Neuronal stem cell (in vitro differentiated cells): Measurements from ENCODE around the gene INSR.

ENCODE experiments used
- DNase-seq: peaks from one replicate; pipeline ENCODE4 v3.0.0-alpha.2; 2013; ENCODE audit warnings: low spot score
- H2AFZ ChIP-seq: one replicate; pipeline ENCODE4 v1.6.1; 2013; ENCODE audit warnings: mild to moderate bottlenecking, low read length, inconsistent platforms
- H2AK5ac ChIP-seq: 2 replicates; pipeline ENCODE4 v1.6.1; 2013; ENCODE audit warnings: low read depth, mild to moderate bottlenecking, inconsistent platforms, low read length, moderate library complexity, mixed read lengths
- H2BK120ac ChIP-seq: 2 replicates; pipeline ENCODE4 v1.6.1; 2013; ENCODE audit warnings: low read depth, mild to moderate bottlenecking, inconsistent platforms, low read length, moderate library complexity, mixed read lengths
- H2BK12ac ChIP-seq: one replicate; pipeline ENCODE4 v1.6.1; 2013; ENCODE audit warnings: low read length, inconsistent platforms
- H2BK15ac ChIP-seq: 2 replicates; pipeline ENCODE4 v1.6.1; 2013; ENCODE audit warnings: mild to moderate bottlenecking, low read length, inconsistent platforms, mixed read lengths
- H2BK5ac ChIP-seq: one replicate; pipeline ENCODE4 v1.6.1; 2013; ENCODE audit warnings: inconsistent platforms, mild to moderate bottlenecking, low read length, moderate library complexity
- H3K14ac ChIP-seq: one replicate; pipeline ENCODE4 v1.6.1; 2013; ENCODE audit warnings: low read length, inconsistent platforms
- H3K18ac ChIP-seq: 2 replicates; pipeline ENCODE4 v1.6.1; 2013; ENCODE audit warnings: low read length, inconsistent platforms
- H3K23ac ChIP-seq: 2 replicates; pipeline ENCODE4 v1.6.1; 2013; ENCODE audit warnings: low read depth, mild to moderate bottlenecking, mixed read lengths, low read length, inconsistent platforms; ENCODE audit not compliant: poor library complexity
- H3K27ac ChIP-seq: replicated peaks from 3 replicates; pipeline ENCODE4 v1.5.1; 2013; ENCODE audit warnings: low read length, inconsistent platforms
- H3K27me3 ChIP-seq, 3 experiments: 2 replicates each; pipeline ENCODE4 v1.6.1; 2013; ENCODE audit warnings: low read length in 3 of 3, mild to moderate bottlenecking in 2 of 3, inconsistent platforms in 1 of 3, low read depth in 1 of 3, mixed read lengths in 1 of 3, moderate library complexity in 1 of 3; ENCODE audit not compliant: control insufficient read depth in 3 of 3, insufficient read depth in 3 of 3
- H3K36me3 ChIP-seq, 2 donors: replicated peaks in 1 of 2; 2 replicates each; pipeline ENCODE4 v1.6.1; 2013; ENCODE audit warnings: low read length in 2 of 2; ENCODE audit not compliant: control insufficient read depth in 2 of 2, insufficient read depth in 2 of 2
- H3K4ac ChIP-seq: 2 replicates; pipeline ENCODE4 v1.6.1; 2013; ENCODE audit warnings: inconsistent platforms, mild to moderate bottlenecking, low read length, moderate library complexity
- H3K4me1 ChIP-seq, 2 donors: 1 replicate in 1 of 2; 2 replicates in 1 of 2; pipeline ENCODE4 v1.6.1; 2013; ENCODE audit warnings: low read length in 2 of 2, low read depth in 1 of 2; ENCODE audit not compliant: control insufficient read depth in 2 of 2, insufficient read depth in 1 of 2
- H3K4me2 ChIP-seq: one replicate; pipeline ENCODE4 v1.6.1; 2013; ENCODE audit warnings: mild to moderate bottlenecking, low read length, inconsistent platforms; ENCODE audit not compliant: insufficient read depth, poor library complexity, severe bottlenecking
- H3K4me3 ChIP-seq, 2 donors: 2 replicates each; pipeline ENCODE4 v1.5.1; 2013; ENCODE audit warnings: low read length in 2 of 2, mild to moderate bottlenecking in 2 of 2, inconsistent platforms in 1 of 2, moderate library complexity in 1 of 2
- H3K79me1 ChIP-seq: one replicate; pipeline ENCODE4 v1.6.1; 2013; ENCODE audit warnings: low read depth, mild to moderate bottlenecking, inconsistent platforms, low read length, moderate library complexity
- H3K9ac ChIP-seq: one replicate; pipeline ENCODE4 v1.6.1; 2013; ENCODE audit warnings: mild to moderate bottlenecking, low read depth, low read length, inconsistent platforms; ENCODE audit not compliant: poor library complexity
- H3K9me3 ChIP-seq, 2 donors: replicated peaks in 1 of 2; 2 replicates each; pipeline versions ENCODE3 to v1.6.1; 2013; ENCODE audit warnings: low read length in 2 of 2, mild to moderate bottlenecking in 2 of 2, inconsistent platforms in 1 of 2, low read depth in 1 of 2, mixed read lengths in 1 of 2, moderate library complexity in 1 of 2; ENCODE audit not compliant: control insufficient read depth in 2 of 2, insufficient read depth in 1 of 2
- H4K8ac ChIP-seq: one replicate; pipeline ENCODE4 v1.6.1; 2013; ENCODE audit warnings: low read depth, mild to moderate bottlenecking, inconsistent platforms, low read length, moderate library complexity
- H4K91ac ChIP-seq: one replicate; pipeline ENCODE4 v1.6.1; 2013; ENCODE audit warnings: low read length, low read depth, mild to moderate bottlenecking, inconsistent platforms; ENCODE audit not compliant: poor library complexity
- WGBS, 2 donors: extraction: QIAGEN DNeasy Blood & Tissue Kit; methylation state at CpG; one replicate each; pipeline ENCODE4 v1.1.7; 2013; ENCODE audit warnings: missing lambda C conversion rate in 2 of 2, mixed read lengths in 1 of 2; ENCODE audit not compliant: insufficient read length in 2 of 2, insufficient replicate concordance in 1 of 2; ENCODE audit errors: extremely low coverage in 2 of 2; 5-methylcytosine and 5-hydroxymethylcytosine counted together

INSR gene

DNA sequence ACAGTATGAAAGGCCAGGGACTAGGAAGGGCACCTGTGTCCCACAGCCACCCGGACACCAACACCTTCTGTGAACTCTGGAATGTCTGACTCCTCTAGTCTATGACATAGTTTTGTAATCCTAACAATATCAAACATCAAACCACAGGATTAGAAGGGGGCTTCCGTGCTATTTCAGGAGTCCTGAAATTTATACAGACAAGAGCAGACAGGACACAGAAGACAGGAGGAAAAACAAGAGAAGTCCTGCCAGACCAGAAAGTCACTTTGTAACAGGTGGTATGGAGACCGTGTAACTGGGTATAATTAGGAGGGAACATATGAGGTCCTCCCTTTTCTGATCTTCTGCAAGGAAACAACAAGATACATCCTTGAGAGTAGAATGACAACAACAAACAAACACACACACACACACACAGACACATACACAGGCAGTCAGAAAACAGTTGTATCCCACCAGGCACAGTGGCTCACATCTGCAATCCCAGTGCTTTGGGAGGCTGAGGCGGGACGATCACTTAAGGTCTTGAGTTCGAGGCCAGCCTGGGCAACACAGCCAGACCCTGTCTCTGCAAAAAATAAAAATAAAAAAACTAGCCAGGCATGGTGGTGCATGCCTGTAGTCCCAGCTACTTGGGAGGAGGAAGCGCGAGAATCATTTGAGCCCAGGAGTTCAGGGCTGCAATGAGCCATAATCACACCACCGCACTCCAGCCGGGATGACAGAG lies 13.1 kb downstream of the INSR start:
- Histone ChIP-seq H3K36me3 (no peaks in the 10 kb centered on the region), H3K4ac (no peak overlapping the region), H3K14ac (no peak overlapping the region), H2AFZ (no peak overlapping the region), H3K4me3 (no peak overlapping the region), H3K27ac (no peak overlapping the region), H3K27me3 (no peaks in the 10 kb centered on the region), H3K79me1 (peaks cover 1% of the 10 kb centered on the region), H2BK12ac (no peak overlapping the region), H3K23ac (no peak overlapping the region), H2AK5ac (no peak overlapping the region), H3K9me3 (no peaks in the 10 kb centered on the region), H2BK5ac (no peak overlapping the region), H2BK120ac (no peak overlapping the region), H3K4me1 (no peaks in the 10 kb centered on the region), H2BK15ac (no peak overlapping the region), H4K91ac (no peak overlapping the region), H4K8ac (no peak overlapping the region), H3K9ac (no peak overlapping the region), H3K18ac (no peak overlapping the region), H3K4me2 (no peak overlapping the region)
- DNase-seq, result no peak
- WGBS, 2 donors, result no CpG with 5 or more reads among the region's 10 CpGs

DNA sequence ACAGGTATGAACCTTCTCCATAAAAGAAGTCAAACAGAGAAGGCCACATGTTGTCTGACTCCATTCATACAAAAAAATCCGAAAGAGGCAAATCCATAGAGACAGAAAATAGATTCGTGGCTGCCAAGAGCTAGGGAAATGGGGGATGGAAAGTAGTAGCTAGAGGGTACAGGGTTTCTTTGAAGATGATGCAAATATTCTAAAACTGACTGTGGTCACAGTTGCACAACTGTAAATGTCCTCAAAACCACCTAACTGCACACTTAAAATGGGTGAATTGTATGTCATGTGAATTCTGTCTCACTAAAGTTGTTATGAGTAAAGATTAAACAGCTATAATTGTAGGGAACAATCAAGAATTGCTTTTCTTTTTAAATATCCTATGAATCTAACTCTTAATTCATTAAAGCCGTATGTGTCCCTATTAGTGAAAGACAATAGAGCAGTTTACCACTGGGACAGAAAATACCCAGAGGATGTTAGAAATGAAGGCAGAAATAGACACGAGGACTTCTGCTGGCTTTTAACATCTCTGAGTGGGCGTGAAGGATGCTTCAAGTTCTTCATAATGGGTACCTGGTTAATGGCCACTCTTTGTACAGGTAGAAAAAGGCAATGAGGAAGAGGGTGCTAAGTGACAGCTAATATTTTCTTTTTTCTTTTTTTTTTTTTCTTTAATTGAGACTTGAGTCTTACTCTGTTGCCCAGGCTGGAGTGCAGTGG lies 21.2 kb downstream of the INSR start:
- no peak overlapping the region for H3K27ac ChIP-seq
- no CpG with 5 or more reads among the region's 5 CpGs for WGBS, 2 donors

DNA sequence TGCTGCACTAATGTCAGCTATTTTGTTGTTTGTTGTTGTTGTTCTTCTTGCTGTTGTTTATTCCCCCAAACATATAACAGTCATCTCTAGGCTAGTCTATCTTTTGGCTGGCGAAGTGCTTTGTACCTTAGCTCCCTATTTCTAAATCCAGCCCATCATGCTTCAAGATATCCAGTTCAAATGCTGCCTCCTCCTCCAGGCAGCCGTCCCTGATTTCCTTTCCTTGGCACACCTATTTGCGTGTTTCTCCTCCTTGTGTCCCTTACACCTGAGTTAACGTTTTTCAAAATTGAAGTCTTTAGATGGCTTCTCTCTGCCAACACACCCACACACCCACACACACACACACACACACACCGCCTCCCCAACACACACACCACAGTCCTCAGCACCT lies 25.5 kb downstream of the INSR start:
- 80% methylated on average over 1 of the region's 5 CpGs; no CpG with 5 or more reads in 1 of the 2 donors for WGBS, 2 donors
- H2BK12ac ChIP-seq, result no peak overlapping the region
- no peak for DNase-seq
- H3K18ac ChIP-seq, result no peak overlapping the region
- no peak overlapping the region for H3K4ac ChIP-seq
- no peak overlapping the region for H3K9ac ChIP-seq
- H2BK5ac ChIP-seq, result no peak overlapping the region
- H3K9me3 ChIP-seq, result peaks cover 0 to 7% of the 10 kb centered on the region in 2 donors
- H2BK120ac ChIP-seq, result no peak overlapping the region
- H3K14ac ChIP-seq, result no peak overlapping the region
- H4K8ac ChIP-seq, result no peak overlapping the region
- no peak overlapping the region for H3K27ac ChIP-seq
- H2AFZ ChIP-seq, result no peak overlapping the region
- H3K4me2 ChIP-seq, result no peak overlapping the region
- no peak overlapping the region for H3K4me3 ChIP-seq
- H3K23ac ChIP-seq, result no peak overlapping the region
- no peaks in the 10 kb centered on the region for H3K27me3 ChIP-seq
- no peak overlapping the region for H2BK15ac ChIP-seq
- no peak overlapping the region for H4K91ac ChIP-seq
- H2AK5ac ChIP-seq, result no peak overlapping the region
- peaks cover 0 to 2% of the 10 kb centered on the region in 2 donors for H3K4me1 ChIP-seq
- H3K36me3 ChIP-seq, result peaks cover 6 to 25% of the 10 kb centered on the region in 2 donors
- no peaks in the 10 kb centered on the region for H3K79me1 ChIP-seq

More for the DNA sequence above, 21.2 kb downstream of the INSR start:
- H3K79me1 ChIP-seq, result peaks cover 2% of the 10 kb centered on the region
- H4K91ac ChIP-seq, result no peak overlapping the region
- H2BK15ac ChIP-seq, result no peak overlapping the region
- H2BK5ac ChIP-seq, result no peak overlapping the region
- H3K14ac ChIP-seq, result no peak overlapping the region
- H3K23ac ChIP-seq, result no peak overlapping the region
- no peak for DNase-seq
- H2AK5ac ChIP-seq, result no peak overlapping the region
- H2BK12ac ChIP-seq, result no peak overlapping the region
- no peak overlapping the region for H3K9ac ChIP-seq
- H2AFZ ChIP-seq, result no peak overlapping the region
- H3K4me2 ChIP-seq, result no peak overlapping the region
- H3K4ac ChIP-seq, result no peak overlapping the region
- peaks cover 0 to 7% of the 10 kb centered on the region in 2 donors for H3K36me3 ChIP-seq
- H3K18ac ChIP-seq, result no peak overlapping the region
- peaks cover 0 to 2% of the 10 kb centered on the region in 2 donors for H3K4me1 ChIP-seq
- no peak overlapping the region for H4K8ac ChIP-seq
- no peak overlapping the region for H3K4me3 ChIP-seq
- no peaks in the 10 kb centered on the region for H3K9me3 ChIP-seq
- no peaks in the 10 kb centered on the region for H3K27me3 ChIP-seq
- no peak overlapping the region for H2BK120ac ChIP-seq
